RWPE1 (cell line): Measurements from ENCODE around the gene DNAH14.

ENCODE experiments used
- CTCF ChIA-PET: fragments of 350-600 bp; sonication (Branson Sonifier 250); formaldehyde crosslinking; extraction: SDS; loops from one replicate; lab custom pipeline; 2021; lab: Yijun Ruan, JAX
- POLR2A ChIA-PET: fragments of 400-600 bp; formaldehyde crosslinking; extraction: SDS; loops from one replicate; lab custom pipeline; 2020; ENCODE audit warnings: antibody characterized with exemption; ENCODE audit not compliant: low non-redundant PET; lab: Yijun Ruan, JAX
- DNase-seq: peaks from one replicate; pipeline ENCODE4 v3.0.0; 2012; ENCODE audit warnings: low spot score
- H3K27ac ChIP-seq: fragments of 450-650 bp; 2 replicates; pipeline ENCODE4 v1.5.1; 2017
- CTCF ChIP-seq: fragments of 450-650 bp; conservative IDR thresholded peaks from 2 replicates; pipeline ENCODE4 v1.5.1; 2017; ENCODE audit warnings: low read depth, mild to moderate bottlenecking

DNAH14 gene

GRCh38 chr1:225364439-225364838 is 435.0 kb downstream of the DNAH14 start:
- DNase-seq: no peak
- CTCF ChIA-PET: interaction anchor here (0.6 kb wide), 2 partner anchors 449 to 1902 kb away, joined by 3 read pairs; no protein-coding TSS in a partner anchor
- TF ChIP-seq CTCF: no peak
- no peak overlapping the region for H3K27ac ChIP-seq
- POLR2A ChIA-PET: no interaction called here

GRCh38 chr1:225366018-225366417 is 436.5 kb downstream of the DNAH14 start:
- H3K27ac ChIP-seq: no peak overlapping the region
- no peak for DNase-seq
- ChIA-PET CTCF (no interaction called here), POLR2A (no interaction called here)
- TF ChIP-seq CTCF: no peak

GRCh38 chr1:225366552-225366951 is 437.1 kb downstream of the DNAH14 start:
- ChIA-PET CTCF (no interaction called here), POLR2A (no interaction called here)
- TF ChIP-seq CTCF: no peak
- no peak for DNase-seq
- no peak overlapping the region for H3K27ac ChIP-seq

- ChIA-PET CTCF (interaction anchor here (1.0 kb wide), 1 partner anchor 49 kb away, joined by 3 read pairs; no protein-coding TSS in a partner anchor), POLR2A (no interaction called here)
- no peak for TF ChIP-seq CTCF
- no peak for DNase-seq
- no peak overlapping the region for H3K27ac ChIP-seq
Measured at GRCh38 chr1:225368036-225368552, 438.6 kb downstream of the DNAH14 start.

GRCh38 chr1:225371366-225372010 is 442.0 kb downstream of the DNAH14 start:
- CTCF ChIA-PET: interaction anchor here (0.6 to 0.7 kb wide), 2 partner anchors 56 to 77 kb away, joined by 3 to 4 read pairs; no protein-coding TSS in a partner anchor

GRCh38 chr1:225373155-225373554 is 443.7 kb downstream of the DNAH14 start:
- H3K27ac ChIP-seq: no peak overlapping the region
- CTCF ChIA-PET: interaction anchor here (0.6 kb wide), 1 partner anchor 472 kb away, joined by 3 read pairs; no protein-coding TSS in a partner anchor
- POLR2A ChIA-PET: no interaction called here
- TF ChIP-seq CTCF: no peak
- DNase-seq: no peak

More at GRCh38 chr1:225371366-225372010, 442.0 kb downstream of the DNAH14 start:
- POLR2A ChIA-PET: no interaction called here
- DNase-seq: no peak
- no peak for TF ChIP-seq CTCF
- no peak overlapping the region for H3K27ac ChIP-seq
